HL-60/S4 treated with phorbol 12-myristate 13-acetate at 8.2 ng/mL for 4 days and 3 days (cell line): Measurements from ENCODE around the gene HMX1.

Experiments used
- in situ Hi-C: fragments of 300-500 bp; cut with MboI; formaldehyde crosslinking; loops from 2 replicates; pipeline ENCODE4 v1.15.0; 2022; ENCODE audit warnings: low sequenced_read_pairs

The HMX1 gene

DNA sequence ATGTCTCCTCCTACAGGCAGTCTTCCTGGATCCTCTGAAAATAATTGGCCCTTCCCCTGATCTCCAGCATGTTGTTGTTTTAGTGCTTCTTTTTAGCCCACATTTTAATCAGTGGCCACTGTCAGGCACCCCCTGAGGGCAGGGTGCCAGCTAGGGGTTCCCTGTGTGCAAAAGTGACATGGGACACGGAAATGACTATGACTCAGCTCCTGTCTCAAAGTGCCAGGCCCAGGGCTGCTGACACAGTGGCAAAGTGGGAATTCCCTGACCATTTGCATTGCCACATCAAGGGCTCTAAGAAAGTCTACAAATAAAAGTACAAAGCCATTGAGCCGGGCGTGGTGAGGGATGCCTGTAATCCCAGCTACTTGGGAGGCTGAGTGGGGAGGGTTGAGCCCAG is 24.8 kb downstream of the HMX1 start:
- in situ Hi-C loops = no loop called here

DNA sequence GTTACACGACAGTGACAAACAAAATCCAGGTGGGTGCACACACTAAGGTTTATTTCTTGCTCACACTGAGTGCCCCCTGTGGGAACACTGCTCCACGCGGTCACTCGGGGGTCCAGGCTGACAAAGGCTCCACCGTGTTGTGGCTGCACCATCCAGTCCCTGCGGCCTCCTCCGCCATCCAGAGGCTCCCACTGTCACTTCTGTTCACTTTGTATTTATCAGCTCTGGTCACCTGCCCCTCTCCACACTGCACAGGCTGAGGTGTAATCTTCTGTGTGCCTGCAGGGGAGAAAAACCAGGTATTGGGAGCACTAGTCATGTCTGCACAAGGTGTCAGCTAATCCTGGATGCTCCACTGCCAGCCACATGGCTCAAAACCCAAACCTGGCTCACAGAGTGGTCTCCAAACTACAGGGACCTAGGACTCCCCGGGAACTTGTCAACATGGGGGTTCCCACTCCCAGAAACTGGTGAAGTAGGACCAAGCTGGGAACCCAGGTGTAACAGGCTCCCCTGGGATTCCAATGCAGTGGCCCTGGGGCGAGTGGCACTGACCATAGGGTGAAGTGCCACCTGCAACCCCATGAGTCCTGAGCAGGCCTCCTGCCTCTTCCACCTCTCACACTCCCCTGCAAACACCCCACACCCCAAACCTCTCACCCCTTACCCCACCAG is 25.5 kb downstream of the HMX1 start:
- in situ Hi-C loops = no loop called here

DNA sequence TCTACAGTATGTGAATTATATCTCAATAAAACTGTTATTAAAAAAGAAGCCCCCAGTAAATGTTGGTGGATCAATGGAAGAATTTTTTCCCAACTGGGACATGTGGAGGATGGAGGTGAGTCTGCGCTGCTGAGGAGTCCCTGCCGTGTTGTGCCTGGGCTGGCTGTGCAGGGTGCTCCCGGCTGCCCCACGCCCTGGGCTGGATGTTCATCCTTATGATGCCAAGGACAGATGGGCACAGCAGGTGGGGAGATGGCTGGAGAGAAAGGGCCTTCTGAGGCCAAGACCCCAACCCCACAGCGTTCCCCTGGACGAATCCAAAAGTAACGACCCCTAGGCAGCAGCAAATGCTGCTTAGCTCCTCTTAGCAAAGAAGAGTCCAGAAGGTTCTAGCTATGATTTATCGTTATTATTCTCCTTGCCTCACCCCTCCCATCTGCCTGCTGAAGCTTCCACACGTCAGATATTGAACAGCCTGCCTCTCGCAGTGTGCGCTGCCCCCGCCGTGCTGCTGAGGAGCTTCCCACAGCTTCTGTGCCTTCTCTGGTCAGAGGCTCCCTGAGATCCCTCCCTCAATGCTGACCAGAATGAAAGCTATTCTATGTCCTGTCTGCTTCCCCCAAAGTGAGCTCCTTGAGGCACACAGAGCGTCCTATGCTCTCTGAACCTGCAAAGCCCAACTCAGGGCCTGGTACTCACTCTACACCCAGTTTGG is 26.5 kb downstream of the HMX1 start:
- in situ Hi-C loops = no loop called here

DNA sequence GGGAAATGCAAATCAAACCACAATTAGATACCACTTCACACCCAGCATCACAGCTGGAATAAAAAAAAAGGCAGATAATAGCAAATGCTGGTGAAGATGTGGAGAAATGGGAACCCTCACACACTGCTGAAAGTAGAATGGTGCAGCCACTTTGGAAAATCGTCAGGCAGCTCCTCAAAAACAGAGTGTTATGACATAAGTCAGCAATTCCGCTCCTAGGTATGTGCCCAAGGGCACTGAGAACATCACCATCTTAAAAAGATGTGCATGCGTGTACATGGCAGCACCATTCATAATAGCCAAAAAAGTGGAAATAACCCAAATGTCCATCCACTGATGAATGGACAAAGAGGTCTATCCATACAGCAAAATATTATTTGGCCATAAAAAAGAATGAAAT is 28.0 kb downstream of the HMX1 start:
- in situ Hi-C loops = no loop called here

DNA sequence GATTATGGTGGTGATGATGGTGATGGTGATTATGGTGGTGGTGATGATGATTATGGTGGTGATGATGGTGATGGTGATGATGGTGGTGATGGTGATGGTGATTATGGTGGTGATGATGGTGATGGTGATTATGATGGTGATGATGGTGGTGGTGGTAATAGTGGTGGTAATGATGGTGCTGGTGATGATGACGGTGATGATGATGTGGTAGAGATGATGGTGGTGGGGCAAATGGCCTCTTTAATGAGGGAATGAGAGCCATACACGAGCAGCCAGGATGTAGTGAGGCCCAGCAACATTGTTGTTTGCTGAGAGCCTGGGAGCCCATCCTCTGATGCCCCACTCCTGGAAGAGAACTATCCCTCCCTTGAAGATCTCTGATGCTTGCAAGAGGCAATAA is 29.0 kb downstream of the HMX1 start:
- in situ Hi-C loops = no loop called here

DNA sequence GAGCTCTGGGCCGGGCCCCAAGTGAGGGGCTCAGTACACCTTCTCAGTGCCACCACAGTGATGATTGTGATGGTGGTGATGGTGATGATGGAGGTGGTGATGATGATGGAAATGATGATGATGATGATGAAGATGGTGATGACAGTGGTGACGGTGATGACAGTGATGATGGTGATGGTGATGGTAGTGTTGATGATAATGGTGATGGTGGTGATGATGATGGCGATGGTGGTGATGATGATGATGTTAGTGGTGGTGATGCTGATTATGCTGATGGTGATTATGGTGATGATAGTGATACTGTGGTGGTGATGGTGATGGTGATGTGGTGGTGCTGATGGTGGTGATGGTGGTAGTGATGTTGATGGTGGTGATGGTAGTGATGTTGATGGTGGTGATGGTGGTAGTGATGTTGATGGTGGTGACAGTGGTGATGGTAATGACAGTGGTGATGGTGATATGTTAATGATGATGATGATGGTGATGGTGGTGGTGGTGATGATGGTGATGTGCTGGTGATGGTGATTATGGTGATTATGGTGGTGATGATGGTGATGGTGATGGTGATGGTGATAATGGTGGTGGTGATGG is 29.9 kb downstream of the HMX1 start:
- in situ Hi-C loops = no loop called here

DNA sequence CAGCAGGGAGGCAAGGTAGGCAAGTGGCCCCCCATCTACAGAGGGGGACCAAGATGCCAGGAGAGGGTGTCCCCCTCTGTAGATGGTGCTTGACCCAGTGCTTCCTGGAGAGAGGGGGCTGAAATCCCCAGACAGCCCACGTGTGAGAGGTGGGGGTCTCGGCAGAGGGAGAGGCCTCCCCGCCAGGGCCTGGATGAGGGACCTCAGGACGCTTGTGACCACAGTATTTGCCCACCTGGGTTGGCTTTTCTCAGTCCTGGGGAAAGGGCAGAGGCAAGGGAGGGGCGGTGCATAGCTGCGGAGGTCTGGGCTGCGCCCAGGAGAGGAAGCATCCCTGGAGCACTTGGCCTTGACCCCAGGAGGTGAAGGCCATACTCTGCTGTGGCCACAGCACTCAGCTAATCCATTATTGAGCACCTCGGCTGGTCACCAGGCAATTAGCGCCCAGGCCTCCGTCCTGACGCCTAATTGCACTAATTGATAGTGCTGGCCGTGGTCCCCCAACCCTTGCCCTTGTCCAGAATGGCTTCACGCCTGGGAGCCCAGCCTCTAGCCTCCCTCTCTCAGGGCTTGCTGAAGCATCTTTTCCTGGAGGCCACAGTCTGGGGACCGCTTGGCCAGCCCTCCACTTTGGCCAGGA is 30.7 kb downstream of the HMX1 start:
- in situ Hi-C loops = no loop called here

DNA sequence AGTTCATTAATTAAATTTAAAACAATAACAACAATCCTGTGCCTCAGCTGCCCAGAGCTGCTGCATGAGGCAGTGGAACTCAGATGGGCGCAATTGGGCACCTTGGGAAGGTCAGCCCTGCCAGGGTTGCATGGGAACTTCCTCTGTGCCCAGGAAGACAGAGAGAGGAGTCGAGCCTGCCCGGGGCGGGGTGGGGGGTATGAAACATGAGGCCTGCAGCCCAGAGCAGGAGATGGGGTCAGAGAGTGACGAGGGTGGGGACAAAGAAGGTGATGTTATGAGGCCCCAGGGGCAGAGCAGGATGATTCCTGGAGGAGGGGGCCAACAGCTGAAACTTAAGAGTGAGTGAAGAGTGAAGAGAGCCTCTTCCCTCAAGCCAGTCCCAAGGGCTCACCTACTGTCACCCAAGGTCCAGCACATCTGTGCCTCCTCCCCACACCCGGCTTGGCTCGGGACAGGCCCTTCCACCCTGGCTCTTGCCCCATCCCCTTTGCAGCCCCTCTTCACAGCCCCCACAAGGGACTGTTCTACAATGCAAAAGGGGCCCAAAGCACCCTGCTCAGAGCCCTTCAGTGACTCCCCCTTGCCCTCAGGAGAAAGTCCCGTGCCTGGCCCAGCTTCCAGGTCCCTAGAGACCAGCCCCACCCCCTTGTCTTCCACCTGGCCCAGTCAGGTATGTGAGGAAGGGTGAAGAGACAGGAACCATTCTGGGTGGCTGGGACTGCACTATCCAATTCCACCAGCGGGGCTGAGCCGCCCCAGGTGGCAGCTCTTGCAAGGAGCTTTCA is 31.4 kb downstream of the HMX1 start:
- in situ Hi-C loops = no loop called here

DNA sequence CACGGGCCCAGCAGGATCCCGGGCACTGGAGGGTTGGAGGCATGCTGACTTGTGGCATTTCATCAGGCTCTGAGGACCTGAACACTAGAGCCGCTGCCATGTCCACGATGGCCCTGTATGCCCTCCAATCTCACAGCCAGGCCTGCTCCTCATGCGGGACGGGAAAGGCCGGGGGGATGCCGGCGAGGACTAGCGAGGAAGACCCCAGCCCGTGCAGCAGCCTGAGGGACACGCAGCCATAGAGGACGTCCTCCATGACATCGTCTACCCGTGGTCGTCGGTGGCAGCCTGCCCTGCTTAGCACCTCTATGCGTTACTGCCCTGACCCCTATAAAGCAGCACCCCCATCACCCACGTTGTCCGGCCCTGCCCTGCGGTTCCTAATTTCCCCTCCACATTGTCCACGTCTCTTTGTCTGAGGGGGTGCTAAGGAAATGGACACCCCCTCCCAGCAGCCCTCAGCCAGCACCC is 32.6 kb downstream of the HMX1 start:
- in situ Hi-C loops = no loop called here

DNA sequence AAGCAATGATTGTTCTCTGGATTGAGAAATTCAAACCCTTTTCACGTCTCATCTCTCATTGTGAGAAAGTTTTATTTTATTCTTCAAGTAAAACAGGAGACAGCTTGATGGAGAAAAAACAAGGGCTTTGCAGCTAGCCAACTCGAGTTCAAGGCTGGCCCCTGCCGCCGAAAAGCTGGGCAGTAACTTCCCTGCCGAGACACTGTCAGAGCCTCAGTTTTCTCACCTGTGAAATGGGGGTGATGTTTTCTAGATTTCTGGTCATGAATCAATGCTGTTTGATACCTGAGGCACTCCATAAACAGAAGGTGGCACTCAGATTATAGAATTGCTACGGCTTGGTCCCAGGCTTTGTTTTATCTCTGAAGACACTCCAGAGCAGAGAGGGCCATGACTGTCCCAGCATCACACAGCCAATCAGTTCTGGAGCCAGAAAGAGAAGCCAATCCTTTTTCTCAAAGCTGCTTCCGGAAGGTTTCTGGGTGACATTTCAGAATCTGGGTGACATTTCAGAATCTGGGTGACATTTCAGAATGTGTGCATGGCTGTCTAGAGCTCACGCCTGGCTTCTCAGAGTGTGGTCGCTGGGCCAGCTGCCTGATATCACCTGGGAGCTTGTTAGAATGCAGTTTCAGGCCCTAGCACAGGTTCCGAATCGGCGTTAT is 33.2 kb downstream of the HMX1 start:
- in situ Hi-C loops = no loop called here

DNA sequence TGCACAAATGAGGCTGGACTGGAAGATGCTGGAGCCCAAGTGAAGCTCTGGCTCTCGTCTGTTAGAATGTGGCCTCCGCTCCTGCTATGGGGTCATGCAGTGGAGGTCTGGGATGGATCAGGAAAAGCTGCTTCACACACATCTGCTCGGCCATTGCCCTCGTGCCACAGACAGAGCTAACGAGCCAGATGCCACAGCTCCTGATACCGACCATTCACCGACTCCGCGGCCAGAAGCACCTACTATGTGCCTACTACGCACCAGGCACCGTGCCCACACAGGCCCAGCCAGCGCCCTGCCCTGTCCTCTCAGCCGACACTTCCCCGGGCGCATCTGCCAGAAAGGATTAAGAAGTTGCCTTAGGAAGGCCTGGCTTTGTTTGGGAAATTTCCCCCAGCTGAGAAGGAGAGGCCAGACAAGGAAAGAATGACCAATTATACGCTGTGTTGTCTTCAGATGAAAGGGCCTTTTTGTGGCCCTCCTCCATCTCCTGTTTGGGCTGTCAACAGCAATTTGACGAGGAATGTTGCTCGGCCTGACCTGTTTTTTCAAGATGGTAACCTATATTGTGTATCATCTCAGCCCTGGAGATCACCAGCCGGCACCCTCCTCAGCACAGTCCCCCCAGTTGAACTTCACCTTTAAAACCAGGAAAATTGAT is 34.3 kb downstream of the HMX1 start:
- in situ Hi-C loops = no loop called here

DNA sequence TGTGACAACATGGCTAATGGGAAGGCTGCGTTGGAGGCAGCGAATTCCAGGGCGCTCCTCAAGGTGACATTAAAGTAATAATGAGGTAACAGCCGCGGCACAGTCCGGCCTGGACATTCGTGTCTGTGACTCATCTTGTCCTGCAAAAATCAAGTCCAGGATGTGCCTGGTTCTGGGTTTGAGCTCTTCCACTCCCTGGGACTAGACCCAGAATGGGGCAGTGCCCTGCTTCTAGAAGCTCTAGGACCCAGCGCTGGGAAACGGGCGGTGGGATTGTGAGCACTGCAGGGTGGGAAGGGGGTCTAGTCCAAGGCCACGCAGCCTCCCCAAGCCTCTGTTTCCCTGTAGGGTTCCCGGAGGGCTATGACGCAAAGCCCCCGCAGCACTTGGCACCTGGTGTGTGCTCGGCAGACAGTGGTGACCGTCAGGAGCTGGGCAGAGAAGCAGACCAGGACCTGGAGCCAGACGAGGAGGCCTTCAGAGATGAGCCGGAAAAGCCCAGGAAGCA is 34.9 kb downstream of the HMX1 start:
- in situ Hi-C loops = no loop called here

DNA sequence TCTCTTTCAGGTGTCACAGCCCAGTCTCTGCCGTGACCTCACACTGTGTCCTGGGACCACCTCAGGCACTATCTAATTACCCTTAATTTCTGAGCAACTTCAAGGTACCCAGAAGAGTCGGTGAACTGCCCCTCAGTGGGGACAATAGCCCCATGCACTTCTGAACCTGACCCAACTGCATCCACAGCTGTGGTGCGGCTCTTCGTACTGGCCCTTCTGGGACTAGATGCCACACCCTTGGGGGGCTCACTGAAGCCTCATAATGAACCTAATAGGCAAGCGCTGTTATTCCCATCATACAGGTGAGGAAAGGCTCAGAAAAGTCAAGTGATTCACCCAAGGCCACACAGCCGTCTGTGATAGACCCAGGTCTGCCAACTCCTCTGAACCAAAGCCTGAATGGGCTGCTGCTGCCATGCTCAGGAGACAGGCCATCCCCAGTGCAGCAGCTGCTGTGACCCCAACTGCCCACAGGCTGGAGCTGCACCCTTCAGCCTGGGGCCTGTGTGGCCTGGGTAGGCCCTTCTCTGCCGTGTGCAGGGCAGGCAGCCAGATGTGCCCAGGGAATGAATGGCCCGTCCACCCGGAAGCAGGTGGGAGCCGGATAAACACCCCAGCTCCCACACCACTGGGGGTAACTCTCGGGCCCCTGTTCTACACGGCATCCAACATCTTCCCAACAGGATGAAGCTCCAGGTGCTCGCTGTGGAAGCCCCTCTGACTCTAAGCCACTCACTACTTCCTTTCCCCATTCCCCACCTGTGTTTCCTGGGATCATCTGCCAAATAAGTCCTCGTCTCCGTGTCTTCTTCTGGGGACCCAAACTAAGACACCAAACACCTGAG is 35.9 kb downstream of the HMX1 start:
- in situ Hi-C loops = no loop called here

DNA sequence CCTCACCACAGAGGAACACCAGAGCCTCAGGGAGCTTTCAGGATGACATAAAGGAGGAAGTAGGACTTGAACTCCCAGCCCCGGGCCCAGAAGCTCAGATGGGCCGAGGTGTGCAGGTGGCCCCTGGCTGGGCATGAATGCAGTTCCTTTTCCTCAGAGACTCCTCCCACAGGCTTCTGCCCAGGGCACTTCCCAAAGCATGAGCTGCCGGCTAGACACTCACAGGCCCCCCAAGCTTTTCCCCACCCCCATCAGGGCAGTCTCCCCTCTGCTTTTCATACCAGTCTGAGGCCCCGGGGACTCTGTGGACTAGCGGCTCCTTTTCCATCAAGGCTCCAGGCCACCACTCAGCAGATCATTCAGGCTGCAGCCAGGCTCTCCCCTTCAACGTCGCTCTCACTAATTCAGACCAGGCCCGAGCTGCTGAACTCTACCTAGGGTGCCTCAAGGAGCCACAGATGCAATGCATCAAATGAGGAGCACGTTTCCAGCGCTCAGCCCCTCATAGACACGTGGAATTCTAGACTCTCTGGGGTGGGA is 36.9 kb downstream of the HMX1 start:
- in situ Hi-C loops = no loop called here

DNA sequence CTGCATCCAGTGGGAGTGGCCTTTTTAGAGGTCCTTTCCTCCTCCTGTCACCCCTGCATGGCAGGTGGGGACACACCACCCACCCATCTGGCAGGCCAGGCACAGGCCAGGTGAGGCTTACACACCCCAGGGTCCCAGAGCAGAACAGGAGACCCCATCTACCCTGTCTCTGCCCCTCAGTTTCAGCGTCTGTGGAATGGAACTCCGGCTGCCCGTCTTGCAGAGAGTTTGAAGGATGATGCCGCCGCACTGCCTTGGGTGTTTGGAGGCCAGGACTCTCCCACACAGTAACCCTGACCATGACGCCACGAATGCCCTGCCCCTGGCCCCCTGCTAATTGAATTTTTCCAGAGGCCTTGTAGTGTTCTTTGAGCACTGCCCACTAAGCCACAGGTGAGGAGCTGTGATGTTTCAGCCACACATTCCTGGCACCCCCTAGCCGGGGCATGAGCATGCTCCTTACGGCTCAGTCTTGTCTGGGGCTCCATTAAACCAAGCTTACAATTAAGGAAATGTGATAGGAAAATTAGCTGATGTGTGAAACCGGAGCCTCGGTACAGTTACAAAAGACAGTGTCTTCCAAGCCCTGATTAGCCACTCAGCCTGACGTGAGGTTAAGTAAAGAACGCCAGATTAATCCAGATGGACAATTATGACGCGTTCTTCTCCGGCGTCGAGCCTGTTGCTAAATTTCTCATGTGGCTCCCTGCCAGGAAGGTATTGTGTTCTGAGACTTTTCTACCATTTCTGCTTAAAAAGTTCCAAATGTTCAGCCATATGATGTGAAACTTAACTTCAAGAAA is 39.3 kb downstream of the HMX1 start:
- in situ Hi-C loops = no loop called here

DNA sequence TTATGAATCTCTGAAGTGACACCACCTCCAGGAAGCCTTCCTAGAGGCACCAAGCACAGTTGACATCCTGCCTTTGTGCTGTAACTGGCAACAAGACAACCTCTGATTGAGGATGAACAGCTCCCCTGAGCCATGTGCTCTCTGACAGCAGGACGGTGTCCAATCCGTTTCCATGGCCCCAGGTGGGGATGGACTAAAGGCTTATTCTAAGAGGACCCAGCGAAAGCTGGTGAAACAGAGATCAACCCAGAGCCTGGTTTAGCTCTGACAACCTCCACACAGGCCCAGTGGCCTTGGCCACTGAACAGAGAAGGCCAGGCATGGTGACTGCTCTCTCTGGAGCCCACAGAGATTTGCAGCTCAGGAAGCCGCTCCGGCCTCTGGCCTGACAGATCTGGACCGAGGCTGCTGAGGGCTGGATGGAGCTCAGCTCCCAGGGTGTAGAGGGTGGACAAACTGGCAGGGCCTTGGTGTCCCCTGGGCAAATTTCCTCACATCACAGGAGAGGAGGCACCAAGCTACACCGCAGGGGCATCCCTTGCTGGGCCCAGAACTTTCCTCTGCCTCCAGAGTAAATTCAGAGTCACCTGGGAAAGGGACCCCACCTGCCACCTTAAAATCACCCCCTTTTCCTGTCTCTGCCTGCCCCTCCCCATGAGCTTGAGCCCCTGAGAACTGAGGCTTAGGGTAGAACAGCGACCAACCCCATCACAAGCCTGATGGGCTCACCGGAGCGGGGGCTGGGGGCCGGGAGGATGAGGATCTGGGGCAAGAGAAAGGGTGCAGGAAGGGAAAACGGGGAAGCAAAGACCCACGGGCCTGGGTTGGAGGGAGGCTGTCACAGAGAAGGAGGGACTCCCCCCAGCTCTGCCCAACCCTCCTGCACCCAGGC is 40.2 kb downstream of the HMX1 start:
- in situ Hi-C loops = no loop called here
